H1 (cell line): ENCODE results near the gene CPED1. TPM values are rescaled to one million over a fixed set of nuclear protein-coding genes. Genes with fewer than 3 reads are reported as not detected.

Source experiments
- CTCF ChIA-PET: fragments of 300-600 bp; sonication (Branson Sonifier 250); formaldehyde crosslinking; loops from one replicate; lab custom pipeline; 2021; ENCODE audit not compliant: partially characterized antibody; lab: Charles Lee
- POLR2A ChIA-PET: fragments of 300-600 bp; sonication (Branson Sonifier 250); formaldehyde crosslinking; loops from one replicate; lab custom pipeline; 2021; ENCODE audit warnings: inconsistent platforms; ENCODE audit not compliant: partially characterized antibody; lab: Charles Lee
- DNase-seq, 2 experiments: peaks; one replicate each; pipeline versions ENCODE4 v3.0.0 to v3.0.0-alpha.2; 2010 to 2022; ENCODE audit warnings: low spot score in 2 of 2, low read depth in 1 of 2, mixed read lengths in 1 of 2
- FAIRE-seq: peaks from 2 replicates; lab custom pipeline; 2011; peaks lifted over from hg19 to GRCh38; lab: Jason Lieb, UNC
- H2AFZ ChIP-seq: 2 replicates; pipeline ENCODE4 v1.8.1; 2012; ENCODE audit warnings: low read length, inconsistent platforms
- H2AK5ac ChIP-seq: 2 replicates; pipeline ENCODE4 v1.6.1; 2013; ENCODE audit warnings: low read depth, low read length
- H2BK120ac ChIP-seq: replicated peaks from 2 replicates; pipeline ENCODE3; 2013; ENCODE audit warnings: low read depth, low read length, inconsistent platforms
- H2BK12ac ChIP-seq: 2 replicates; pipeline ENCODE4 v1.6.1; 2013; ENCODE audit warnings: low read depth, low read length
- H2BK15ac ChIP-seq: 2 replicates; pipeline ENCODE4 v1.6.1; 2013; ENCODE audit warnings: low read length
- H2BK20ac ChIP-seq: 2 replicates; pipeline ENCODE4 v1.6.1; 2013; ENCODE audit warnings: low read length
- H2BK5ac ChIP-seq: 2 replicates; pipeline ENCODE4 v1.6.1; 2013; ENCODE audit warnings: low read depth, low read length
- H3K14ac ChIP-seq: 2 replicates; pipeline ENCODE4 v1.6.1; 2013; ENCODE audit warnings: inconsistent platforms; ENCODE audit not compliant: insufficient read length
- H3K18ac ChIP-seq: 2 replicates; pipeline ENCODE4 v1.6.1; 2013; ENCODE audit warnings: low read length; ENCODE audit errors: extremely low read depth
- H3K23ac ChIP-seq: 2 replicates; pipeline ENCODE4 v1.6.1; 2013; ENCODE audit warnings: inconsistent platforms; ENCODE audit not compliant: insufficient read length
- H3K23me2 ChIP-seq: 2 replicates; pipeline ENCODE4 v1.6.1; 2013; ENCODE audit warnings: low read depth, low read length
- H3K27ac ChIP-seq: 2 replicates; pipeline ENCODE4 v1.6.1; 2011; ENCODE audit warnings: low read depth, low read length, inconsistent platforms
- H3K27me3 ChIP-seq, 4 experiments: replicated peaks in 1 of 4; 1 replicate in 1 of 4; 2 replicates in 3 of 4; pipeline versions ENCODE4 v1.6.1 to v1.8.1; 2011 to 2013; ENCODE audit warnings: low read length in 3 of 4, mild to moderate bottlenecking in 3 of 4, inconsistent platforms in 2 of 4, mixed read lengths in 2 of 4, moderate library complexity in 1 of 4; ENCODE audit not compliant: control insufficient read depth in 3 of 4, insufficient read depth in 3 of 4; ENCODE audit errors: extremely low read depth in 1 of 4
- H3K36me3 ChIP-seq, 4 experiments: 2 replicates each; pipeline versions ENCODE4 v1.6.1 to v1.8.1; 2011 to 2013; ENCODE audit warnings: mild to moderate bottlenecking in 4 of 4, low read length in 3 of 4, moderate library complexity in 2 of 4, control low read depth in 1 of 4, inconsistent platforms in 1 of 4; ENCODE audit not compliant: insufficient read depth in 4 of 4, control insufficient read depth in 2 of 4
- H3K4ac ChIP-seq: replicated peaks from 2 replicates; pipeline ENCODE3; 2013; ENCODE audit warnings: low read length, low read depth, mixed read lengths, inconsistent platforms; ENCODE audit not compliant: insufficient read length
- H3K4me1 ChIP-seq, 4 experiments: replicated peaks in 1 of 4; 1 replicate in 1 of 4; 2 replicates in 3 of 4; pipeline versions ENCODE4 v1.6.1 to v1.8.1; 2011 to 2013; ENCODE audit warnings: low read length in 3 of 4, inconsistent platforms in 2 of 4, mixed read lengths in 1 of 4; ENCODE audit not compliant: insufficient read depth in 4 of 4, control insufficient read depth in 3 of 4
- H3K4me2 ChIP-seq, 2 experiments: 2 replicates each; pipeline versions ENCODE4 v1.6.1 to v1.8.1; 2011 to 2013; ENCODE audit warnings: low read depth in 2 of 2, low read length in 2 of 2, control low read depth in 1 of 2, inconsistent platforms in 1 of 2, mild to moderate bottlenecking in 1 of 2; ENCODE audit not compliant: insufficient read depth in 1 of 2
- H3K4me3 ChIP-seq, 4 experiments: fragments of 200-600, 300-600 bp in 1 of 4; sonication (generic), shearing (Covaris generic), sonication (Bioruptor Twin) in 1 of 4; 2 replicates each; pipeline versions ENCODE4 v1.5.1 to v1.8.1; 2011 to 2016; ENCODE audit warnings: low read length in 4 of 4, low read depth in 3 of 4, control low read depth in 2 of 4, inconsistent platforms in 2 of 4, mild to moderate bottlenecking in 2 of 4, mixed read lengths in 1 of 4, moderate library complexity in 1 of 4; ENCODE audit not compliant: insufficient read depth in 2 of 4; ENCODE audit errors: extremely low read depth in 1 of 4
- H3K56ac ChIP-seq: replicated peaks from 2 replicates; pipeline ENCODE3; 2013; ENCODE audit warnings: low read depth, mild to moderate bottlenecking, mixed read lengths, low read length, inconsistent platforms; ENCODE audit not compliant: insufficient read length
- H3K79me1 ChIP-seq: 2 replicates; pipeline ENCODE4 v1.6.1; 2013; ENCODE audit warnings: low read depth, low read length, control low read depth
- H3K79me2 ChIP-seq, 2 experiments: 2 replicates each; pipeline versions ENCODE4 v1.6.1 to v1.8.1; 2012 to 2013; ENCODE audit warnings: low read length in 2 of 2, mild to moderate bottlenecking in 2 of 2, inconsistent platforms in 1 of 2; ENCODE audit not compliant: insufficient read depth in 2 of 2, control insufficient read depth in 1 of 2
- H3K9ac ChIP-seq, 4 experiments: replicated peaks in 1 of 4; 1 replicate in 1 of 4; 2 replicates in 3 of 4; pipeline versions ENCODE4 v1.6.1 to v1.8.1; 2011 to 2013; ENCODE audit warnings: low read depth in 3 of 4, low read length in 3 of 4, control low read depth in 2 of 4, mild to moderate bottlenecking in 2 of 4, moderate library complexity in 2 of 4, inconsistent platforms in 1 of 4; ENCODE audit errors: extremely low read depth in 1 of 4
- H3K9me3 ChIP-seq, 2 experiments: 2 replicates each; pipeline versions ENCODE4 v1.6.1 to v1.8.1; 2012 to 2013; ENCODE audit warnings: mild to moderate bottlenecking in 2 of 2, moderate library complexity in 2 of 2, control low read depth in 1 of 2, inconsistent platforms in 1 of 2, low read depth in 1 of 2, low read length in 1 of 2, mixed read lengths in 1 of 2; ENCODE audit not compliant: insufficient read depth in 2 of 2
- H4K20me1 ChIP-seq, 2 experiments: replicated peaks in 1 of 2; 2 replicates each; pipeline versions ENCODE3 to v1.8.1; 2011 to 2013; ENCODE audit warnings: inconsistent platforms in 2 of 2, low read length in 2 of 2, mild to moderate bottlenecking in 1 of 2; ENCODE audit not compliant: insufficient read depth in 2 of 2, control insufficient read depth in 1 of 2
- H4K5ac ChIP-seq: 2 replicates; pipeline ENCODE4 v1.6.1; 2013; ENCODE audit warnings: low read length, low read depth, mixed read lengths, inconsistent platforms; ENCODE audit not compliant: insufficient read length
- H4K8ac ChIP-seq: 2 replicates; pipeline ENCODE4 v1.8.0; 2013; ENCODE audit warnings: mild to moderate bottlenecking, moderate library complexity, low read length, inconsistent platforms; ENCODE audit not compliant: insufficient read depth; ENCODE audit errors: extremely low read depth
- H4K91ac ChIP-seq: replicated peaks from 2 replicates; pipeline ENCODE3; 2013; ENCODE audit warnings: low read length, mixed read lengths, inconsistent platforms; ENCODE audit not compliant: insufficient read length
- BACH1 ChIP-seq: IDR thresholded peaks from 2 replicates; pipeline ENCODE4 v1.6.1; 2012; ENCODE audit warnings: low read length, improper control_type of control experiment
- CBX5 ChIP-seq: fragments of 300-800, 300-1000 bp; sonication (generic); IDR thresholded peaks from 2 replicates; pipeline ENCODE4 v1.7.1; 2016; ENCODE audit warnings: antibody characterized with exemption, low read length, low read depth
- CREB1 ChIP-seq: IDR thresholded peaks from 2 replicates; pipeline ENCODE4 v1.6.1; 2012; ENCODE audit warnings: inconsistent platforms
- EZH2 ChIP-seq: fragments of 200-600 bp; sonication (generic); IDR thresholded peaks from 2 replicates; pipeline ENCODE4 v1.7.1; 2012; ENCODE audit warnings: low read depth, mild to moderate bottlenecking, moderate library complexity, low read length, inconsistent platforms; ENCODE audit not compliant: severe bottlenecking
- GABPA ChIP-seq: IDR thresholded peaks from 2 replicates; pipeline ENCODE4 v1.6.1; 2011; ENCODE audit warnings: mild to moderate bottlenecking, low read length, moderate library complexity, borderline replicate concordance; ENCODE audit not compliant: insufficient read depth
- HDAC2 ChIP-seq, 2 experiments: fragments of 300-600 bp in 1 of 2; sonication (generic) in 1 of 2; IDR thresholded peaks; 2 replicates each; pipeline ENCODE4 v1.6.1; 2011 to 2012; ENCODE audit warnings: low read depth in 2 of 2, low read length in 2 of 2, mild to moderate bottlenecking in 2 of 2, moderate library complexity in 2 of 2, borderline replicate concordance in 1 of 2, inconsistent platforms in 1 of 2
- MAX ChIP-seq: IDR thresholded peaks from 2 replicates; pipeline ENCODE4 v1.6.1; 2012; ENCODE audit warnings: inconsistent platforms
- PHF8 ChIP-seq: fragments of 200-600 bp; sonication (generic); conservative IDR thresholded peaks from 2 replicates; pipeline ENCODE4 v1.7.1; 2012; ENCODE audit warnings: low read depth, mild to moderate bottlenecking, inconsistent platforms, low read length, moderate library complexity
- RFX5 ChIP-seq: IDR thresholded peaks from 2 replicates; pipeline ENCODE4 v1.6.1; 2011; ENCODE audit warnings: low read depth, low read length, improper control_type of control experiment, borderline replicate concordance
- SIN3A ChIP-seq, 2 experiments: IDR thresholded peaks in 1 of 2; conservative IDR thresholded peaks in 1 of 2; 2 replicates each; pipeline ENCODE4 v1.6.1; 2011 to 2012; ENCODE audit warnings: low read length in 2 of 2, improper control_type of control experiment in 1 of 2, low read depth in 1 of 2, mild to moderate bottlenecking in 1 of 2
- SIRT6 ChIP-seq: IDR thresholded peaks from one replicate; pipeline ENCODE4 v1.7.1; 2012; ENCODE audit warnings: low read length, inconsistent platforms
- SIX5 ChIP-seq: IDR thresholded peaks from 2 replicates; pipeline ENCODE4 v1.6.1; 2011; ENCODE audit warnings: mild to moderate bottlenecking, low read depth, low read length
- SP4 ChIP-seq: IDR thresholded peaks from 2 replicates; pipeline ENCODE4 v1.6.1; 2012; ENCODE audit warnings: low read length, inconsistent platforms
- TCF12 ChIP-seq: IDR thresholded peaks from 2 replicates; pipeline ENCODE4 v1.6.1; 2011; ENCODE audit warnings: low read depth, mild to moderate bottlenecking, low read length
- WGBS, 2 experiments: shearing (Covaris generic) in 1 of 2; methylation state at CpG; one replicate each; pipeline versions ENCODE4 v1.1.6 to v1.1.7; 2013 to 2015; ENCODE audit warnings: low lambda C conversion rate in 2 of 2, mixed read lengths in 2 of 2, inconsistent platforms in 1 of 2, low coverage in 1 of 2, missing lambda C conversion rate in 1 of 2; ENCODE audit not compliant: insufficient replicate concordance in 2 of 2, insufficient coverage in 1 of 2, insufficient read length in 1 of 2; ENCODE audit errors: extremely low coverage in 1 of 2, missing lambda C conversion rate in 1 of 2; 5-methylcytosine and 5-hydroxymethylcytosine counted together
- polyA plus RNA-seq, 7 experiments: library from polyadenylated mRNA; depleted of rRNA in 3 of 7; stranded (reverse) in 5 of 7; unstranded in 2 of 7; fragments of >200 nt in 5 of 7; fragments of 200-250 nt in 2 of 7; gene quantifications; 1 replicate in 5 of 7; 2 replicates in 1 of 7; 4 replicates in 1 of 7; pipeline versions ENCODE4 v1.2.1 to v1.2.3, GENCODE V29; 2011 to 2013; ENCODE audit warnings: missing spikeins in 2 of 7, mixed read lengths in 2 of 7
- total RNA-seq: library from RNA; stranded (reverse); fragmentation: NEBNext Ultra II Directional; extraction: Animal tissue kit (Norgen Biotek cat#: 25700); gene quantifications from 2 replicates; pipeline ENCODE4 v1.2.1, GENCODE V29; 2021

CPED1 gene
- total and polyA plus RNA-seq, 2 of the 8 experiments (the other 6 are each of a cell fraction or from before 2014, with no cell fraction given): 0.08 to 0.39 TPM

GRCh38 chr7:121054925-121055324, 66.4 kb downstream of the CPED1 start:
- H3K4ac ChIP-seq: no peak overlapping the region
- no peak overlapping the region for H2AK5ac ChIP-seq
- FAIRE-seq (peak; percentile 13), DNase-seq (no peak)
- no peaks in the 10 kb centered on the region for H3K79me1 ChIP-seq
- WGBS, 2 experiments: 88% methylated on average over 1 of the region's 1 CpG; no CpG with 5 or more reads in 1 of the 2 experiments
- no peaks in the 10 kb centered on the region for H3K36me3 ChIP-seq
- ChIA-PET CTCF (interaction anchor here (1.3 kb wide), 1 partner anchor 183 kb away, joined by 3 read pairs; no protein-coding TSS in a partner anchor), POLR2A (no interaction called here)
- no peak overlapping the region for H2BK120ac ChIP-seq
- H2AFZ ChIP-seq: no peak overlapping the region
- no peak overlapping the region for H2BK20ac ChIP-seq
- no peak overlapping the region for H3K14ac ChIP-seq
- no peak overlapping the region for H2BK12ac ChIP-seq
- no peak overlapping the region for H4K8ac ChIP-seq
- no peaks in the 10 kb centered on the region for H3K9me3 ChIP-seq
- no peak overlapping the region for H3K4me2 ChIP-seq
- no peaks in the 10 kb centered on the region for H4K20me1 ChIP-seq
- no peak overlapping the region for H3K56ac ChIP-seq
- no peak overlapping the region for H3K23ac ChIP-seq
- no peaks in the 10 kb centered on the region for H3K23me2 ChIP-seq
- H4K91ac ChIP-seq: no peak overlapping the region
- peaks cover 0 to under 1% (median 0%) of the 10 kb centered on the region in 4 experiments; a peak in 2 of 7 replicates for H3K4me1 ChIP-seq
- no peak overlapping the region for H3K4me3 ChIP-seq
- H3K18ac ChIP-seq: no peak overlapping the region
- H3K9ac ChIP-seq: no peak overlapping the region
- H2BK5ac ChIP-seq: no peak overlapping the region
- no peak overlapping the region for H3K27ac ChIP-seq
- no peak overlapping the region for H4K5ac ChIP-seq
- H3K79me2 ChIP-seq: no peaks in the 10 kb centered on the region
- no peak overlapping the region for H2BK15ac ChIP-seq
- H3K27me3 ChIP-seq: no peaks in the 10 kb centered on the region
- TF ChIP-seq SIX5 (no peak), SIN3A (conservative IDR thresholded peaks at IDR 0.05 in 1 of 2, IDR thresholded peaks at IDR 0.05 in 1 of 2; ENCODE audit: low read depth in 1 of 2, low read length in 2 of 2) (no peak), HDAC2 (IDR thresholded peaks at IDR 0.05; ENCODE audit: borderline replicate concordance in 1 of 2, low read depth in 2 of 2, low read length in 2 of 2) (no peak), CBX5 (no peak), BACH1 (no peak), GABPA (no peak), EZH2 (no peak), RFX5 (no peak), CREB1 (no peak), SIRT6 (no peak), PHF8 (no peak), MAX (no peak), SP4 (no peak), TCF12 (no peak)
